ENCODE results near the gene TPM2. TPM values are rescaled to one million over a fixed set of nuclear protein-coding genes. Genes with fewer than 3 reads are reported as not detected.

TPM2 gene
- total and polyA plus RNA-seq, 10 of the 15 experiments (the other 5 are each of a cell fraction or from before 2014, with no cell fraction given), result 0.11 to 9.3 (median 1.1) TPM

GRCh38 chr9:35686222-35687203 lies 3.2 kb downstream of the TPM2 start:
- no peak for FAIRE-seq
- H2AFZ ChIP-seq (ENCODE audit: control insufficient read depth, low read depth, low read length), result no peak overlapping the region
- no TSS peak for BruUV-seq (replicated peaks)

More at GRCh38 chr9:35686222-35687203, 3.2 kb downstream of the TPM2 start:
- H3K27me3 ChIP-seq (replicated peaks in 1 of 2; ENCODE audit: control insufficient read depth in 2 of 2, insufficient read depth in 2 of 2, low read length in 1 of 2), result no peaks in the 10 kb centered on the region; a peak in 1 of 4 replicates
- 58% methylated on average over 11 of the region's 11 CpGs for WGBS (ENCODE audit: insufficient coverage, insufficient replicate concordance, low lambda C conversion rate, missing lambda C conversion rate)
- intact Hi-C loops (cut with micrococcal nuclease; ENCODE audit: unreplicated experiment) (no loop called here), in situ Hi-C loops (cut with MboI) (no loop called here)
- RAD21 ChIA-PET (ENCODE audit: unreplicated experiment), result interaction anchor here (0.6 to 1.2 kb wide), 3 partner anchors 10 to 336 kb away, joined by 3 read pairs; no protein-coding TSS in a partner anchor
- peaks cover 3% of the 10 kb centered on the region; the same call in 1 of the 2 replicates for H3K4me1 ChIP-seq (ENCODE audit: control insufficient read depth, insufficient read depth, low read length)
- H3K36me3 ChIP-seq (ENCODE audit: control insufficient read depth in 2 of 2, insufficient read depth in 2 of 2, low read length in 1 of 2), result no peaks in the 10 kb centered on the region
- H3K79me2 ChIP-seq (ENCODE audit: control insufficient read depth, insufficient read depth, low read length), result no peaks in the 10 kb centered on the region; the same call in 1 of the 2 replicates
- TF ChIP-seq ZNF592 (IDR thresholded peaks at IDR 0.05), result no peak
- no peak for TF ChIP-seq GATAD2B (conservative IDR thresholded peaks at IDR 0.05; ENCODE audit: low read depth)
- no peak for TF ChIP-seq ZSCAN29 (IDR thresholded peaks at IDR 0.05)
- no peak for TF ChIP-seq HDAC2 (IDR thresholded peaks at IDR 0.05)
- CTCF ChIA-PET, result interaction anchor here (2.1 to 15.2 kb wide), 3 partner anchors 9 to 25 kb away, joined by 19 to 227 read pairs (median 39); partner anchors contain the start of genes ARHGEF39, CCDC107 and RMRP
- H4K20me1 ChIP-seq (ENCODE audit: control insufficient read depth, insufficient read depth), result no peaks in the 10 kb centered on the region
- no peak overlapping the region for H3K4me2 ChIP-seq (ENCODE audit: control insufficient read depth, insufficient read depth)
- DNase-seq (ENCODE audit: low read depth, low spot score) (no peak), ATAC-seq (no peak)
- H3K4me3 ChIP-seq, result no peak overlapping the region
- no peaks in the 10 kb centered on the region for H3K9me3 ChIP-seq (replicated peaks; ENCODE audit: control insufficient read depth, insufficient read depth, low read length)
- H3K27ac ChIP-seq (ENCODE audit: control insufficient read depth, insufficient read depth), result no peak overlapping the region
- SMC1A ChIA-PET (ENCODE audit: uncharacterized antibody, unreplicated experiment), result interaction anchor here (0.6 to 1.1 kb wide), 3 partner anchors 25 to 1390 kb away, joined by 3 to 4 read pairs (median 3); no protein-coding TSS in a partner anchor
- POLR2A ChIA-PET, result interaction anchor here (0.6 to 1.1 kb wide), 3 partner anchors 10 to 80 kb away, joined by 3 to 7 read pairs (median 4); partner anchors contain the start of gene RMRP
- no peak overlapping the region for H3K9ac ChIP-seq (ENCODE audit: control insufficient read depth, insufficient read depth, low read length)
